IPS-11a (cell line): ENCODE measurements around the gene SIDT1.

Experiments used
- H3K4me3 ChIP-seq: one replicate; pipeline ENCODE4 v1.5.1; 2013; ENCODE audit warnings: low read depth, low read length, control low read depth

Gene SIDT1

DNA sequence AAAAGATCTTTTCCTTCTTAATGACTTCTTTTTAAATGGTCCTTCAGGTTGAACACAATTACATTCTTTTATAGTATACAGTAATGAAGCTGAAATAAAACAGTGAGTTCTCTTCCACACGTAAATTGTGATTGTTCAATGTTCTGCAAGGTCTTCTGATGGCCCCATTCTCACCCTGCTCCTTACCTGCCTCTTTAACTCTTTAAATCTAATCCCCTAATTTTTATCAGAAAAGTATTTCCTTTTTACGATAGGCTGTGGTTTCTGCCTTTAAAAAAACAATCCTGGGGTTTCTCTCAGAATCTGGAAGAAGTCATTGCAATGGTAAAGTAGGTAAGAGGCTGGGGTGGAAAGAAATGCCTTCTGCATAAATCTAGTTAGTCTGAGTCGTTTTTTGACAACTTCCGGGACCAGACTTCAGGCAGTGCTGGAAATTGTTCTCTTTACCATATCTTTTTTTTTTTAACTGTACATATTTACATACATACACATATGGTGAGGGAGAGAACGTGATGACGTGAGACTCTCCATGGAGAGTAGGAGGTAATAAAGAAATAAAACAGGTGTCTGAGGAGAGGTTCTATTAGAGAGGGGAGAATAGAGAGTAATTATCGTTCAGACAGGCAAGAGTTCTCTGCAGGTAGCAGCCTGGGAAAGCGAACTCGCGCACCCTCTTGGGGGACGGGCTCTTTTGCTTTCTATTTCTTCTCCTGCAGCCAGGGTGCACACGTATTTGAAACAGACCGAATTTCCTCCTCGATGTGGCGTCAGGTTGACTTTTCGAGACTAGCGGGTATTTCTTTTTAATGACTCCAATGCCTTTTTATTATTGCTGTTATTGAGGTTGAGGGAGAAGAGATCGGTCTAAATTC lies at the start of gene SIDT1:
Gene SIDT1 (plus strand): TSS at position 730 of the 872 bp plus-strand sequence. CDS start 467 bp downstream, outside the sequence.
- H3K4me3 ChIP-seq = peak within 1 kb of the TSS; percentile 44

DNA sequence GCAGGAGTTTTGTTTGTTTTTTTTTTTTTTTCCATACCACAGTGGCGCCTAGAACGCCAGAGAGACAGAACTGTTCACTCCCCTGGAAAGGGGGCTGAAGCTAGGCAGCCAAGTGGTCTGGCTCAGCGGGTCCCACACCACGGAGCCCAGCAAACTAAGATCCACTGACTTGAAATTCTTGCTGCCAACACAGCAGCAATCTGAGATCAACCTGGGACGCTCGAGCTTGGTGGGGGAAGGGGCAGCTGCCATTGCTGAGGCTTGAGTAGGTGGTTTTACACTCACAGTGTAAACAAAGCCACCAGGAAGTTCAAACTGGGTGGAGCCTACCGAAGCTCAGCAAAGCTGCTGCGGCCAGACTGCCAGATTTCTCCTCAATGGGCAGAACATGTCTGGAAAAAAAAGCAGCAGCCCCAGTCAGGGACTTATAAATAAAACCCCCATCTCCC lies 47.2 kb upstream of the SIDT1 start:
- H3K4me3 ChIP-seq = no peak overlapping the region

DNA sequence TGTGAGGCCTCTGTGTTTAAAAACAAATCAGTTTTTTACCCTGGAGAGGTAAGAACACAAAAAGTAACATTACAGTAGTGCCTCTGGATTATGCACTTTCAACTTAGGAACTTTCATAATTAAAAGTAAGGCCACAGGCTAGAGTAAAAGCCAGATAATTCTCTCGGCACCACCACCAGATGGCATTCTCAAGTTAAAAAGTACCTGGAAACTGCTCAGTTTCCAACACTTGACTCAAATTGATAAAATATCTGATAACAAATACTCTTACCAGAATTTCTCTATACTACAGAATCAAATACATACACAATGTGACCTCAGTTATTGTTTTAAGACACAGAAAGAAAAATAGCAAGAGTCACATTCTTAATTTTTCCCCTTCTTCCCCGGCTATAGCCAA lies 37.3 kb upstream of the SIDT1 start:
- no peak overlapping the region for H3K4me3 ChIP-seq

DNA sequence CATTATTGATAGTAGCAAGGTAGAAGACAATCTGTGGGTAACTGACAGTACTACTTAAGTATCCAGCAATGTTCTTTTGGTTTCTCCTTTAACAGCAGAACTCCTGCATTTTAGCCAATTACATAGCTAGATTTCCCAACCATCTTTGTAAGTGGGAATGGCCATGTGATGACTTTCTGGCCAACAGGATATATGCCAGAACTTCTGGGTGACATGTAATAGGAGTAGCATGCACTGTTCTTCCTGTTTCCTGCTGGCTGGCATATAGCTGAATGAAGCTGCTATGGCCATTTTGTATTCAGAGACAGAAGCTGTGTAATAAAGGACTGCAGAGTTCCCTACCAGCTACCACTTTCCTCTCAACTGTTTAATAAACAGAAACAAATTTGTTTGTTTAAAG lies 35.4 kb upstream of the SIDT1 start:
- no peak overlapping the region for H3K4me3 ChIP-seq

DNA sequence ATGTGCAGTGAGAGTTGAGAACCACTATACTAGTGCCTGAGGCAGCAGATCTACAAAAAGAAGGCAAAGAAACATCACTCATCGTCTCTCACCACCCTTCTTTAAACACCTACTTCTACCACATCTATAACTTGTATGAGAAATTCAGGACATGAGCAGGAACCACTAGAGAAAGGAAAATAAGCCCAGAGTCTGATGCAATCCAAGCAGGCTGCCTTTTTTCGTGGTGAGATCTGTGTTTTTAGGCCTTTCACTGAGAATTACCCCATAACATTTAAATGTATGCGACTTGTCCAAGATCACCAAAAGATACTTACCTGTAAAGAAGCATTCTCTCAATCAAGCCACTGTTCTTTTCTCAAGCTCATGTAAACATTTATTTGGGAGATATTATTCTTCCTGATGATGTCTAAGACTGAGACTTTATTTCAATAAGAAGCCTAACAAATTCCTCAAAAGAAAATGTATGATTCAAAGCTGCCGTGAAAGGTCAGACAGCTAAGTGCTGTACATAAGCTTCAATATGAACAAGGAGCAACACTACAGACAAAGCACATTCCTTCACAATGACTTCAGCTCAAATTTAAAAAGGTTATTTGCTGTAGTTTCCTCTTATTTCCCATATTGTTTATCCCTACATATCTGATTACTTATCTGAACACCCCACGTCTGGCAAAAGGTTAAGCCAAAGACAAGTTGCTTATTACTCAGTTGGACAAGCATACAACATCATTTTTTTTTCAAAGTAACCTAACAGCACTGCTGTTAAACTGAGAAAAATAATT lies 33.9 kb upstream of the SIDT1 start:
- H3K4me3 ChIP-seq = no peak overlapping the region

DNA sequence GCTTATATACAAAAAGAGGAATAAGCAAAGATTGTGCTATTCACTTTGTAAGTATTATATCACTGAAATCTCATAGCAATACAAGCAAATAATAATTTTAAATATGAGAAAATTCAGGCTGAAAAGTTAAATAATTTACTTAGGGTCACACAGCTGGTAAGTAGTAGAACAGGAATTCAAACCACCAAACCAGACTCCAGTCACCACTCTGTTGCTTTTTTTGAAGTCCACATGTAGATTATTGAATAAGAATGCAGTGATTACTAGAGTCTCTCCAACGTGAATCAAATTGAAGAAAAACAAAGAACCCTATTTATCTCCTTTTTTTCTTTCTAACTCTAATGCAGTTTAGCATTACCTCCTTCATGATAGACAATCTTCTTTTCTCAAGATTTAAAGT lies 33.3 kb upstream of the SIDT1 start:
- H3K4me3 ChIP-seq = no peak overlapping the region

DNA sequence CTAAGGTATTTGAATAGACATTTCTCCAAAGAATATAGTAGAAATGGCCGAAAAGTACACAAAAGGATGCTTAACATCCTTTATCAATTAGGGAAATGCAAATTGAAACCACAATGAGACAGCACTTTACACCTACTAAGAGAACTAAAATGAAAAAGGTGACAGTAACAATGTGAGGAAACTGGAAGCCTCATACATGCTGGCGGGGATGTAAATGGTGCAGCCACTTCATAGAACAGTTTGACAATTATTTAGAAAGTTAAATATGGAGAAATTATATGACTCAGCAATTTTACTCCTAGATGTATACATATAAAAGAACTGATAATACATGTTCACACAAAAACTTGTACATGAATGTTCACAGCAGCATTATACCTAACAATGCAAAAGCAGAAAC lies 30.8 kb upstream of the SIDT1 start:
- H3K4me3 ChIP-seq = no peak overlapping the region

DNA sequence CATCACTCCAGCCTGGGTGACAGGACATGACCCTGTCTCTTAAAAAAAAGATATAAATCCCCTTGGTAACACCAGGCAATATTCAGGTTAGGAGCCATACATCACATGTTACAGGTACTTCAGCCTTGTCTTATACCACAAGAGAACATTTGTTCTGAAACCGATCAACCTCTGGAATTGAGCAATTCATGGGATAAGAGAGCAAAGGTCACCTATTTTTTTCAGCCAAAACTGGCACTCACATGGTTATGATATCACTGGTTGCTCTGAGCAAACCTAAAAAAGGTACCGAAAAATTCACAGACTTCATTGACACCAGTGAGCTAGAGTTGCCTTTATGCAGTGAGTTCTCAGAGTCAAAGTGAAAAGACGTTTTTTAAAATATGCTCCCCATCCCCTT lies 26.5 kb upstream of the SIDT1 start:
- no peak overlapping the region for H3K4me3 ChIP-seq

DNA sequence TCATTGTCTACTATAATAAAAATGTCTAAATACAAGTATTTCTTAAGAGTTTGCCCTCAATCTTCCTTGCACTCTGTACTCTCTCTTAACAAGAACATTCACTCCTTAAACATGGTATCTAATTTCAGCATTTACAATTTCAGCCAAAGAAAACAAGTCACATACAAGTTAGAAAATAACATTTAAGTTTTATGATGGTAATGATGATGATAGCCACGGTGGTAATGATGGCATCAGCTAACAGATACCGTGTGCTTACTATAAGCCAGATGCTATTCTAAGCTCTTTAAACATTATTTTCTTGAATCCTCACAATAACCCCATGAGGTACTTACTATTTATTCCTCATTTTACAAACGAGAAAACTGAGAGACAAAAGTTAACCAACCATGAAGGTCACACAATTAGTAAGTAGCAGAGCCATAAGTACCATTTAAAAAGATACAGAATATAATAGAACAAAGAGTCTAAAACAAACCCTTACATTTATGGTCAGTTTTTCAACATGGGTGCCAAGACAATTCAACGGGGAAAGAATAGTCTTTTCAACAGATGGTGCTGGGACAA lies 24.8 kb upstream of the SIDT1 start:
- no peak overlapping the region for H3K4me3 ChIP-seq

DNA sequence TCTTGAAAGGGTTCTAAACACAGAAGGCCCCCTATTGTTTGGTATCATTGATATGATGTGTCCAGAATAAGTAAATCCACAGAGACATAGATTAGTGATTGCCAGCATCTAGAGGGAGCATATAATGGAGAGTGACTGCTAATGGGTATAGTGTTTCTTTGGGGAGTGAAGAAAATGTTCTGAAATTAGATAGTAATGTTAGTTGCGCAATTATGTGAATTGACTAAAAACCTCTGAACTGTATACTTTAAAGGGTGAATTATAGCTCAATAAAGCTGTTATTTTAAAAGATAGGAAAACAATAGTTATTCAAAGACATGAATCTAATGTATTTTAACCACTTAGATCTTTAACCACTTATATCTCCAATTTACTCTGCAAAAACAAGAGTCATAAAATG lies 23.4 kb upstream of the SIDT1 start:
- no peak overlapping the region for H3K4me3 ChIP-seq

DNA sequence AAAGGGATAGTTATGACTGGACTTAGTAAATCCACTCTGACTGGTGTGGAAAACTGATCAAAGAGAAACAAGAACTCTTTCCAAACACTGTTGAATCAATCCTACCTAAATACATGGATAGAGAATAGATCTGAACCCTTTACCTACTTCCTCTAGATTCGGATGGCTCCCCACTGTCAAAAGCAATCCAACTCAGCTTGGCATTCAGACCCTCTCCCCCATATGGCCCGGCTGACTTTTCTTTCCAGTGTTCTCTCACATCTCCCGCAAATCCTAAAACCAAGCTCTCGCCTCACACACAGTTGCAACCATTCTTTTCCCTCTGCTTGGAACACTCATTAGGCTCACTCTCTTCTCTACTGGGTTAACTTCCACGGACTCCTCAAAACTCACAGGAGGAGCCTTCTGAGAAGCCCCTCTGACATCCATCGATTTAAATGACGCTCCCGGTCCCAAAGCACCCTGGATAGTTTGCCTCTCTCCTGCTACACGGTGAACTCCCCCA lies 18.0 kb upstream of the SIDT1 start:
- H3K4me3 ChIP-seq = peak overlapping the region; percentile 92

DNA sequence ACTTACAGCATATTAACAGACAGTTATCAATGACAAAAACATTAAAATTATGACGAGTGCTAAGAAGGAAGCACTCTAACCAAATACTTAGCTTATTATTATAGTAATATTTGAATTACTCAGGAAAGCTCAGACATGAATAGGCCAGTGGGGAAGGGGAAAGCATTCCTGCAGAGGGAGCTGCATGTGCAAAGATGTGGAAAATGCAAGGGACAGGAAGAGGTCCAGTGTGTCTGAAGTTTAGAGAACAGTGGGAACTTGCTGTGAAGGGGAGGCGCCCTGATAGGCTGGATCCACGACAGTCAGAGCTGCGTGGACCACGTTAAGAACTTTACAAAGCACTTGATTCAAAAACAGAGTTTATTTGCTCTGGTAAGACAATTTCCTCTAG lies 16.2 kb upstream of the SIDT1 start:
- H3K4me3 ChIP-seq = no peak overlapping the region

DNA sequence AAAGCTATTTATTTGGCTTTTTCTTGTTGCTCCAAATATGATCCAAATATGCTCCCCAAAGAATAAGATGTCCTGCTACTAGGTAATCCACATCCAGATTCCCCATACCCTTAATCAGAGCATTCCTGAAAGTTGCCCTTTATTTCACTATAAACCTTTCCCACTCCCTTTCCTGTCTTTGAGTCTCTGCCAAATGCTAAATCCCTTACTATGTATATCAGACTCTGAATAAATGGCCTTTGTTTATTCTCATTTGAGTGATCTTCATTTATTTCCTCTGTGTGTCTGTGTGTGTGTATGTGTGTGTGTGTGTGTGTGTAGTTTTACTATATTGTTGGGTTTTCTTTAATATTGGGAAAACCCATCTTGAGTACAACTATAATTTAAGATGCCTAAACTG lies 10.4 kb upstream of the SIDT1 start:
- H3K4me3 ChIP-seq = no peak overlapping the region

DNA sequence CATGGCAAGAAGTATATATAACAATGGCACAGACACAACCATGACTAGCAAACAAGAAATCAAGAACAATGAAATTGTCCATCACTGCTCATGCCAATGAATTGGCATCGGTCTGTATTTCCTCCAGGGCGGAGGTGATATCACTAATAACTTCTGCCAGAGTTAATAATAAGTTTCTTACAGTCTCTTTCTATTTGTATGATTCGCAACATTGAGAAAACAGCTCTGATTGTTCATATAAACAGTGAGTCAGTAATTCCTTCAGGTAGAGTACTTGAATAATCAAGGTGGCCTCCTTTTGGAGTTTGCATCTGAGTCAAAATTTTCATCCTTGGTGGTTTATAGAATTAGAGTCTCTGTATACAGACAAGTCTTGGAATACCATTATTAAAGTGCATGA lies 9.1 kb upstream of the SIDT1 start:
- H3K4me3 ChIP-seq = no peak overlapping the region

DNA sequence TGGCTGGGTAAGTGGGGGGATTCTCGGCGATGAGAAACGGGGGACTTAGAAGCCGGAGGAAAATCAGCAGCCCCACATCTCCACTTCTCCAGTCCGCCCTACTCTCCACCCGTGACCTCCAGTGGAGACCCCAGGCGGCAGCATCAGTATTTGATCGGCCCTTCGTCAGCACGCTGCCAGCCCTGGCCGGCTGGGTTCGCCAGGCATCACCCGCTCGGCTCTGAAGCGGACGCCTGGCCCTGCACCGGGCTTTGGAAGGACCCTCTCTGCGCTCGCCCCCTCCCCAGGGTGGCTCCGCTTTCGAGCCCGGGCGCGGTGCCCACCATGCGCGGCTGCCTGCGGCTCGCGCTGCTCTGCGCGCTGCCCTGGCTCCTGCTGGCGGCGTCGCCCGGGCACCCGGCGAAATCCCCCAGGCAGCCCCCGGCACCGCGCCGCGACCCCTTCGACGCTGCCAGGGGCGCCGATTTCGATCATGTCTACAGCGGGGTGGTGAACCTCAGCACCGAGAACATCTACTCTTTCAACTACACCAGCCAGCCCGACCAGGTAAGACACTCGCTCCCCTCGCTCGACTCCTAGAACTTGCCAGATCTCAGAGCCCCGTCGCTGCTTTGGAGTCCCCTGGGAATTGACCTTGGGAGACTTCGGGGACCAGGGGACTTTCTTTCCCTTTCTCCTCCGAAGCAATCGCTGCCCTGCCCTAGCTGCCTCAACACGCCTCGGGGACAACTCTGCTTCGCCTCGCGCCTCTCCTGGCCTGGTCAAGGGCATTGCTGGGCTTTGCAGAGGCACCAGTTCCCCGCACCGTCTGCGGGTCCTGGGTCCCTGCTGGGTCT lies 561 bp downstream of the SIDT1 start:
- H3K4me3 ChIP-seq = peak overlapping the region; percentile 44

DNA sequence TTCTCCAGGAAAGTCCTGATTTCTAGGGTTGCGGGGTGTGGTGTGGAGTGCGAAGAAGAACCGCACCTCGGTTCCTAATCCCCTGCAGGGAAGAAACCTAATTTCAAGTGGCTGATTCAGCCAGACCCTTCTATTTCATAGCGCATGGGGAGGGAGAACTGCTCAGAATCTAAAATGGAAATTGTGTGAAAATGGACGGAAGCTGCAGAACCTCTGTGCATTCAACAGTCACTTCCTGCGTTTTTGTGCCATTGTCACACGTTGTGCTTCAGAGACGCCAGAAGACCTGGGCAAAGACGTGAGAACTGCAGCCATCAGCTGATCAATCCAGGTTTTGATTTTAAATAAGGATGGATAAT lies 1.2 kb downstream of the SIDT1 start:
- peak overlapping the region; percentile 44 for H3K4me3 ChIP-seq

DNA sequence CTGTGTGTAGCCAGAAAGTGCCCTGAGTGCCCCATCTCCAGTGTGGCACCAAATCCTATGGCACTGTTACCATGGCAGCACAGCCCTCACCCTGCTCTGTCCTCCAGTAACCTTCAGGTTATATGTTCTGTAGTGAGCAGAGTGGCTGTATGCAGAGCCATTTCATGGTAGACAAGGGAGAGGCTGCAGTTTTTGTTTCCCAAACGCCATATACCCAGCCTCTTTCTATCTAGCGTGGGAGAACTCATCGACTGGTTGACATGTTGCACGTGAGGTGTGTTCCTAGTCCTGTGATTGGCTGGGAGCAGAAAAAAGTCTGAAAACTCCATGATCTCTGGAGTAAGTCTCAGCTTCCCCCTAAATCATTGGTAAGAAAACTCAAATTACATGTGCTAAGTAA lies 2.0 kb downstream of the SIDT1 start:
- no peak overlapping the region for H3K4me3 ChIP-seq

DNA sequence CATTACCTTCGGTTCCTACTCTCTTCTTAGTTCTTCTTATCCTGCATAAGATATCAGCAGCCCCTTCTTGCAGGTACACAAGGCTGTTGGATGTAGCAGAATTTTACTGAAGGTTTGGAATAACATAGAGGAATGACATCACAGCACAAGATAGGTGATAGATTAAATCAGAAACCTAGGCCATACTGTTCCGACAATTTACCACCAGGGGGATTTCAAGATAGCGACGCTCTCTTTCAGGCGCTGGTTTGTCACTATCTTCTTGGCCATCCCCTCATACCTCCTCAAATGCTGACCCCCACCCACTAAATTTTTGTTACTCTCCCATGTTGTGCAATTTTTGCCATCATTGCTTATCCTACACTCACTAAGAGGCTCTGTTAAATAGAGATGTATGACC lies 3.5 kb downstream of the SIDT1 start:
- H3K4me3 ChIP-seq = no peak overlapping the region

DNA sequence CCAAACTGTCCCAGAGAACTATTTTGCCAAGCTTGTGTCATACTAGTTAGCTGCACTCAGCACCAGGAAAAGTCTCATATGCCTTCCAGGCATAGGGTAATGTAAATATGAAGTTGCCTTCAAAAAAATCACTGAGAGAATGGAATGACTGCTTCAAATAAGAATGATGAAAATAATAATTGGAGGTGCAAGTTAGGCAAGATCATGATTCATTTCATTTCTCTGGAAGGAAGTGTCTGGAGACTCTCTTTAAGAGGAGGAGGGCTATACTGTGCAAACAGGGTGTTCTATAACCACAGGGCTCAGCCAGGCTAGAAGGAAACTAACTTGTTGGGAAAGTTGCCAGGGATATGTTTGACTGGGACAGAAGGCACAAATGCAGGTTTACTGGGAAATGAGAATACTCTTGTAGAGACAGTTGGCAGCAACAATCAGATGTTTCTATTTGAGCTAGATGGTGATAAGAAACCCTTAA lies 4.3 kb downstream of the SIDT1 start:
- H3K4me3 ChIP-seq = no peak overlapping the region

DNA sequence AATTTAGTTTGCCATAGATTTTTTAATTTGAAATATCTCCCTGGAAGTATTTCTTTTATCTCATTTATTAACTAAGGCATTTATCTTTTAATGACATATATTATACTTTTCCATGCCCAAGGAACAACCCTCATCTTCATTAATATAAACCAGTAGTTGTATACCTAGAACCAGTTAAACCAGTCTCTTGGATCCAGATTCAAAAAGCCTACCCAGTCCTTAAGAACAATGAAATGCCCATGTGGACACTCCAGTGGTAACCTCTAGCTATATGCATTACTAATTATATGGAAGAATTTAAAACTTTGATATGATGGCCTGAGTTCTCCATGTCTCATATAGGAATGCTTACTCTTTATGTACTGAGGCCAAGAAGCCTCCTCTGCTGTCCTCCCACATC lies 4.8 kb downstream of the SIDT1 start:
- no peak overlapping the region for H3K4me3 ChIP-seq

DNA sequence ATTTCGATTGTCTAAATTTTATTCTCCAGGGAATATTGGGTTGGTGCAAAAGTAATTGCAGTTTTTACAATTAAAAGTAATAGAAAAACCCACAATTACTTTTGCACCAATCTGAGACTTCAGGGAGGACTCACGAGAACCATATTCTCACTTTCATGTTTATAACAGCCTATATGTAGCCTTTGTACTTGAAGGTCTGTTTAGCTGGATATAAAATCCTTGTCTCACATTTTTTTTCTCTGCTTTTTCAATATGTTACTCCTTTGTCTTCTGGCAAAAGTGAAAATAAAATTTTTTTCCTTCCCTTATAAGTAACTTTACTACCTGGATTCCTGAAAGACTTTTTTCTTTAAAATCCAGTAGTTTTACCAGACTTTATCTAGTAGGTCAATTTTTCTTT lies 9.2 kb downstream of the SIDT1 start:
- no peak overlapping the region for H3K4me3 ChIP-seq
